Stimulated activated naive CD8-positive, alpha-beta T cell treated with anti-CD3 and anti-CD28 coated beads, Interleukin-15, Interleukin-2, amounts not matched to agents 100 U/mL and 50 U/mL, for 24 hours (primary cell): Measurements from ENCODE around the gene HUNK.

Experiments used
- ATAC-seq: fragments of 150-1000 bp; cut with Tn5 transposase; one replicate; pipeline ENCODE4 v1.10.0; 2021
- DNase-seq: peaks from one replicate; pipeline ENCODE4 v3.0.0; 2021

Gene HUNK

DNA sequence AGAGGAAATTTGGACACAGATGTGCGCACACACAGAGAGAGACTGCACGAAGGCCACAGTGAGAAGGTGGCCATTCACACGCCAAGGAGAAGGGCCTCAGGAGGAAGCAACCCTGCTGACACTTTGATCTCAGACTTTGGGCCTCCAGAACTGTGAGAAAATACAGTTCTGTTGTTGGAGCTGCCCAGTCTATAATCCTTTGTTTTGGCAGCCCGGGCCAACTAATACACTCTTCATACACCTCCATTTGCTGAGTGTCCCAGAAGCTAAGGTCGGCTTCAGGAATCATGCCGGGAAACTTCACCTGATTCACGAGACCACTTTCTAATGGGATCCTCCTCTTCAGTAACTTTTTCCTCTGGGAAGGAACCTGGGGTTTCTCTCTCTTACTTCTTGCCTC, 23.2 kb downstream of the HUNK start:
- ATAC-seq (no peak), DNase-seq (no peak)

DNA sequence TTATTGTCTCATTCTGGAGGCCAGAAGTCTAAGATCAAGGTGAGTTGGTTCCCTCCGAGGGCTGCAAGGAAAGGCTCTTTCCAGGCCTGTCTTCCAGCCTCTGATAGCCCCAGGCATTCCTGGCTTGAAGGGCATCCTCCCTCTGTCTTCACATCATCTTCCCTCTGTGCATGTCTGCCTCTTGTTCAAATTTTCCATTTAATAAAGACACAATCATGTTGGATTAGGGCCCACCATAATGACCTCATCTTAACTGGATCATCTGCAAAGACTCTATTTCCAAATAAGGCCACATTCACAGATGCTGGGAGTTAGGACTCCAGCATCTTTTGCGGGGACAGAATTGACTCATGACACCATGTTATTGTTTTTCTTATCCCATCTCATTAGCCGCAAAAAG, 24.5 kb downstream of the HUNK start:
- no peak for ATAC-seq
- no peak for DNase-seq

DNA sequence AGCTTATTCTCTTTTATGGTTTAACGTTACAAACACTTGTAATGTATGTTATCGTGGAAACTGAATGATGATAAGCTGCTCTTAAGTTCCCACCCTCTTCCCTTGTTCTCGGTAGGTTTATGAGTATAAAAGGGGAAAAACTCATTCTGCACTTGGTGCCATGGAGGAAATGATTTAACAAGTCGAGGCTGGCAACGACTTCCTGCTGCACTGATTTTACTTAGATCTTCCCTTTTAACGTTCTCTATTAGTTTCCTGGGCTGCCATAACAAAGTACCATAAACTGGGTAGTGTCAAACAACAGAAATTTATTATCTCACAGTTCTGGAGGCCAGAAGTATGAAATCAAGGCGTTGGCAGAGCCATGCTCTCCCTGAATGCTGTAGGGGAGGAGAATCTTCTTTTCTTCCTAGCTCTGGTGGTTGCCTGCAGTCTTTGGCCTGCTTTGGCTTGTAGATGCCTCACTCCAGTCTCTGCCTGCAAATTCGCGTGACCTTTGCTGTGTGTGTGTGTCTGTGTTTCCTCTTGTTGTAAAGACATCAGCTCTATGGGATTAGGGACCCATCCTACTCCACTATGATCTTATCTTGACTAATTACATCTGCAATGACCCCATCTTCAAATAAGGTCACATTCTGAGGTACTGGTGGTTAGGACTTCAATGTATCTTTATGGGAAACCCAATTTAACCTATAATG, 26.3 kb downstream of the HUNK start:
- DNase-seq (no peak), ATAC-seq (no peak)

DNA sequence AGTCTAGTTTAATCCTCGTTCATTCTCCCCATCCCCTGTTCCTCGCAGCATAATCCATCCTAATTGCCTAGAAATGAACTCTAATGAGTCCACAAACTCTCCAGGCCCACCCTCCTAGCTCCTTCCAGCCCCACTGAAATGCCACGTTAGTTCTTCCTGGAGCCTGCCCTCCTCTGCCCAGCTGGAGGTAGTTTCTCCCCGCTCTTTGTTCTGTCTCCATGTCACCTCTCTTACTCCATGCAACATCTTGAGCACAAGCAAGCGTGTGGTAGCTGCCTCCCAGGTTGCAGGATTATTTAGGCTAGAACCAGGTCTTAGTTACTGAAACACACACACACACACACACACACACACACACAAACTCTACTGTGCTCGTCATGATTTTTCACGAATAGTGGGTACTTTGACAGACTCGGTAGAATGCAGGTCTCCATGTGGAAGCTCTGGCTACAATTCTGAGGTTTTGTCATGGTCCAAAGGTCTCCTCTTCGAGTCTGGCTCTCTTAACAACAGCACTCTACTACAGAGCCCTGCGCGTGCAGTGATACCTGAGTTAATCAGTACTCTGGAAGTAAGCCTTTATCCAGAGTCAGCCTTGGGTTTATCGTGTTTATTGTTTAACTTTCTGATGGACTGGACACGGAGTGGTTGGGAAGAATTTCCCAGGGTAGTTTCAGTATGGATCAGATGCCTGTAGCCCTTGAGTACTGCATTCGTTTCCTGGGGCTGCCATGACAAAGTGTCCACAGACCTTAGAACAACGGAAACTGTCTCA, 27.5 kb downstream of the HUNK start:
- DNase-seq (no peak), ATAC-seq (no peak)

DNA sequence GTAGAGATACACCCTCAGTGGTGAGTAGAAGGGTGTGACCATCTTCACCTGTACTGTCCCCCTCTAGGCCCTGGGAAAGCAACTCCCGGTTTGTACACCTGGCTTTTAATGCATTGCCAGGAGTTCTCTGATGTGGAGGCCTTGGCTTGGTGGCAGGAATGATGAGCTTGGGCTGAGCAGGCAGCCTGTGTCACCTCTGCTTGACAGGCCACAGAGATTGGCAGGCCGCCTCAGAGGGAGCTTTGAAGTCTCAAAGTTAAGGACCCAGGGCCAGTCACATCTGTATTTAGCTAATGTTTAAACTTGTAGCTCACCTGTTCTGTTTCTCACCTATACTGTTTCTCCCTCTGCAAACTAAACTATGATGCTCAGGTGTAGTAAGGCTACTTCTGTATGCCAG, 28.5 kb downstream of the HUNK start:
- ATAC-seq = no peak
- DNase-seq = no peak

DNA sequence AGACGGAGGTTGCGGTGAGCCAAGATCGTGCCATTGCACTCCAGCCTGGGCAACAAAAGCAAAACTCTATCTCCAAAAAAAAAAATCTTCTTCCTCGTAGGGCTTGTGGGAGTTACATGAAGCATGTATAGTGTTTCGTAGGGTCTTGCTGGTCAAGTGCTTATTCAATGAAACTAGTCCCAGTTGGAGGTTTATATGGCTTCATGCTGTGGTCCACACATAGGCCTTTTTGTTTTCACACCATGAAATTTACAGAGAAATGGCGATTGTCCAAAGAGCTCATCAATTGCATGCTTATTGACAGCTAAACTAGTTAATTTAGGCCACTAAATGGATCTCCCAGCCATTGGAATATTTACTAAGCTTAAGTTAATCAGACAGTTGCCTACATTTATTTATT, 29.6 kb downstream of the HUNK start:
- no peak for ATAC-seq
- DNase-seq = no peak

DNA sequence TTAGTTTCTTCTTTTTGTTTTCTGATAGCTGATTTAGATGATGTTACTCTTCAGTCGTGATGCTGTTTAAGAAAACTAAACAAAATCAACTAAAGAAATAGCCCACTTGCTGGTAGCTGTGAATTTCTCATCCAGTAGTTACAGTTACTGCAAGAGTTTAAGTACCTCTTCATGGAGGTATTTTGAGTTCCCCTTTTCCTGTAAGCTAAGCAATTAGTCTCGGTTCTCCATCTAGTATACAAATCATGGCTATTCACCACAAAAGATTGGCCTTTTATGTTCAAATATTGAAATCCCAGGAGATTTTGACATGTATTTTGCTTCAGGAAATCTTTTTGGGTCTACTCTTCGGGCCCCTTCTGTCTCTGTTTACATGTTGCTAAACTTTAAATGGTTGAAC, 31.1 kb downstream of the HUNK start:
- no peak for DNase-seq
- no peak for ATAC-seq

DNA sequence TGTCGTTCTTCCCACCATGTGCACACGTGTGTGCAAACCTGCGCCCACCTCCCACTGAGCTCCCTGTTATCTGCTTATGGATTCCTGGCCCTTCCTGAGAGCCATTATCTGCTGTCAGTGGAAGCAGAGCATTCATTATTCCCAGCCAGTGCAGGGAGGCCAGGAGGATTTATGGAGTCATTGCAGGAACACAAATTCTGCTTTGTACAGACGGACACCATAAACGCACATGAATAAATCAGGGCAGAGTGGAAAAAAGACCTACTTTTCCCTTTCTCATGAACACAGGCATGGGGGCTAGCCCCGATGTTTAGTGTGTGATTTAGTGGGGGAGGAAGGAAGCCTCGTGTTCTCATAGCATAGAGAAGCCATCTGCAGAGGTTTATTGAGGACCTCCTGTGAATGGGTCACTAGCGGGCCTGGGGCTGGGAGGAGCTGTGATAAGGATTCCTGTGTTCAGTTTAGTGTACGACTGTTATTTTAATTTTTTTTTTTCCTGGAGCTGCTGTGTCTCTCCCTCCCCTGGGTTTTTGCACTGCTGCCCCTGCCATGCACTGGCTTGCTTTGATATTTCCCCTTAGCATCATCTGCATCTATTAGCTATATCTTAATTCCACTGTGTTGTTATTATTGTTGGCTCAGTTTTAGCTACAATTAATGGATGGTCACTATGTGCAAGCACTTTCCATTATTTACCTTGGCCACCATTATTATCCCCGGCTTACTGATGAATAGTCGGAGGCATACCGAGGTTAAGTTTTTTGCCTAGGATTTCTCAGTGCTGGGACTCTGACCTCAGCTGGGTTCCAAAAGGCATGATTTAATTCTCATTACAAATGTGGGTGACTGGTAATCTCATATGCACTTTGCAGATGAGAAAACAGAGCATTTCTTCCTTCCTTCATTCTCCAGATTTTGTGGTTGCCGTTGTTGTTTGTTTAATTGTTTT, 33.0 kb downstream of the HUNK start:
- DNase-seq = no peak
- no peak for ATAC-seq

DNA sequence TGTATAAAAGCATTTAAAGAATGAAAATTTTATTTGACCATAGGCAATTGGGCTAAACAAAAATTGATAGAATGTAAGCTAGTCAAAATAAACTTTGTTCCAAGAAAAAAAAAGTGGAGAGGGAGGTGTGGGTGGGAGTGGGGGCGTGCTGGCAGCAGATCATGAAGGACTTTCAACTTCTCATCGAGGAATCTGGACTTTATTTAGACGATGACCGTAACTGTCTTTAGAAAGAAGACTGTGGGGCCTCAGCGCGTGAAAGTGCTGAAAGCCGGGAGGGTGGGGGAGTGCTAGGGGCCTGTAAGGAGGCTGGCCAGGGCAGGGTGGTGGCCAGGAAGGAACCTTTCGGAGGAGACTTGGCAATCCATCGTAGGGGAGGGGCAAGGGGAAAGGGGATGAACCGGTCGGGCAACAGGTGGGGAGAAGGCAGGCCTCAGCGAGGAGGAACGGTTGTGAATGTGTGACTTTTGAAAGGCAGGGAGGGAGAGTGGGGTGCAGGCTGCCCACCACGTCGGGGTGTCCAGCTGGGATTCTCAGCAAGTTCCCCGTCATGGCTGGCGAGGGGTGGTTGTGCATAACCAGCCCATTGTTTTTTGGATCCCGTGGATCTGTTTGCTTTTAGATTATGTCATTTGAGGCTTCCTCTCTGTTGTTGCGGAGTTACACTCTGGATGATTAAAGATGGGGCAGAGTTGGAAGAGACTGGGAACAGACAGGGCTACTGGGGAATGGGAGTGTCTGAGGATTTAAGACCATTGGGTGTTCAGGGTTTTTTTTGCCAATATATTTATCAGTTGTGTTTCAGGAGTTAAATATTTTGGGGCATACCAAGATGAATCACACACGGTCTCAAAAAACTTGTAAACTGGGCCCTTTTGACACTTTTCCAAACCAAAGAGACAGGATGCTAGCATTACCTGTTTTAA, 35.5 kb downstream of the HUNK start:
- ATAC-seq (no peak), DNase-seq (no peak)

DNA sequence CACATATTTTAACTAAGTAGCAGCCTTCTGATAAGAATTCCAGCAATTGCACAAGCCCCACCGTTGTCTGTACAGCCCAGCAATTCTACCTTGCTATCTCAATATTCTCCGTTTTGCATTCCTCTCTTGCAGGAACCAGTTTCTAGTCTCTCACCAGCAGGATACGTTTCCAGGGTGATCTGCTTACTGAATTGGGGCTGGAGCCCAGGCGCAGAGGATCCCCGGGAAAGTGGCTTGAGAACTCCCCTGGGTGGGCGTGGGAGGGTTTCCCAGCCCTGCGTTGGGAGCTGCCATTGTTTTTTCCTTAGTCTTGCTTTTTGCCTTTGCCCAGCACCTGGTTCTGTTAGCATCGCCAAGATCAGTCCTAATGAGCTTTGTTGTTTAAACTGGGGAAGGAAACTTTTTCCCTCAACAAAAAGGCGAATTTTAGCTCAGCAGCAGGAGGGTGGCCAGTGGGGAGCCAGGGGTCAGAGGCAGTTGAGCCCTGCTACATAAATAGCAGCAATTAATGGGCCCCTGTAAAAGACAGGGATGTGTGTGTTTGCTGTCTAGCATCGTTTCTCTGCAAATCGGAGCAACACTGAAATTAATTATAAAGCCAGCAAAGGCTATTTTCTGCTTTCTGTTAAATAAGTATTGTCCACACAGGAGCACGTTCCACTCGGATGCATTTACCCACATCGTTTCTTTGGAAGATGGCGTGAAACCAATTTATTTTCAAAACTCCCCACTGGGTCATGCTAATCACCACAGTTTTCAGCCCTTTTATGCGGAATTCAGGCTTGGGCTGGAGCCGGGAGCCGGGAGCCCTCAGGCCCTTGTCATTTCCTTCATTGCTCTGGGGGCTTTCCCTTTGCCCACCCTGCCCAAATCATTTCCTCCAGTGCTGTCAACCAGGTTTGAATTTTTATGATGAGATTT, 36.6 kb downstream of the HUNK start:
- no peak for ATAC-seq
- no peak for DNase-seq

DNA sequence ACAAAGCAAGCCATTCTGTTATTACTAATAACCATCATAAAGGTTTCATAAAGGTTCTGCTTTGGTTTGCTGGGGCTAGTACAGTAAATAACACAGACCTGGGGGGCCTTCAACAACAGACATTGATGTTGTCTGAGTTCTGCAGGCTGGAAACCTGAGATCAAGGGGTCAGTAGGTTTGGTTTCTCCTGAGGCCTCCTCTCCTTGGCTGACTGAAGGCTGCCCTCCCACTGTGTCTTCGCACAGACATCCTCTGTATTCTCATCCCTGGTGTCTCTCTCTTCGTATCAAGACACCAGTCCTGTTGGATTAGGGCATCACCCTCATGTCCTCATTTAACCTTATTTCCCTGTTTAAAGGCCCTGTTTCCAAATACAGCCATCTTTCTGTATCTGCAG, 37.3 kb downstream of the HUNK start:
- ATAC-seq = no peak

DNA sequence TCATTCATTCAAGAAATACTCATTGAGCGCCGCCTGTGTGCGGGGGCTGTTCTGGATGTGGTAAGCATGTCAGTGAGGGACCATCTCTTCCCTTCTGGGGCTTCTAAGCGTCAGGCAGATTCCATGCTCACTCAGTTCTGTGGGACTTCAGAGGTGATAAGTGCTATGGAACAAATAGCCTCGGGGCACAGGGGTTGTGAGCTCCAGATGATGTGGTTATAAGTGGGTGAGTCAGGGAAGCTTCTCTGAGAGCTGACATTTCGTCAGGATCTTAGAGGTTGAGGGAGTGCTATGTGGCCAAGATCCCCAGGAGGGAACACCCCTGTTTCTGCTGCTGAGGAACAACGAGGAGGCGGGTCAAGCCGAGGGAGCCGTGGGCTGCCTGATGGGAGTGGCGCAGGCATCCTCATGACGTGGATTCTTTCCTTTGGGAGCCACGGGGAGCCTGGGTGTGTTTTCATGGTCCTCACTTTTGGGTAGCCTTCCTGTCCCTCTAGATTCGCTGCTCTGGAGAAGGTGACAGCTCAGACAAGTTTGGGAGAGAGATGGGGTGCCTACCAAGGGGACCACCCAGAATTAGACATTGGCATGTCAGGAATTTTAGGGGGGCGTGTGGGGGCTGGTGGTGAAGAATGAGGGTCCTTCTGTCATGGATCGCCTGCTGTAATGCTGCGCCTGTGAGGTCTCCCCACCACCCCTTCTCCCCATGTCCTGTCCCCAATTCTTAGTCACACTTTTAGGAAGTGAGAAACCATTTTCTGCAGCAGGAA, 38.5 kb downstream of the HUNK start:
- DNase-seq = no peak

More for the DNA sequence above, 37.3 kb downstream of the HUNK start:
- DNase-seq = no peak

DNA sequence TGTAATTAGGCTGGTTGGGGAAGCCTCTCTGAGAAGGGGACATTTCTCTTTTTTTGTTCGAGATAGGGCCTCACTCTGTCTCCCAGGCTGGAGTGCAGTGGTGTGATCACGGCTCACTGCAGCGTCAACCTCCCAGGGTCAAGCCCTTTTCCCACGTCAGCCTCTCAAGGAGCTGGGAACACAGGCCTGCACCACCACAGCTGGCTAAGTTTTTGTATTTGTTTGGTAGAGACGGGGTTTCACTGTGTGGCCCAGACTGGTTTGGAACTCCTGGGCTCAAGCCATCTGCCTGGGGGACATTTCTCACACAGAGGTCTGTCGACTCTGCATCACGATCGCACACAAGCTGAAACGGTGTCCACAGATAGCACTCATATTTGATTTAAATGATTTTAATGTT, 39.7 kb downstream of the HUNK start:
- DNase-seq (no peak), ATAC-seq (no peak)

More for the DNA sequence above, 38.5 kb downstream of the HUNK start:
- no peak for ATAC-seq

DNA sequence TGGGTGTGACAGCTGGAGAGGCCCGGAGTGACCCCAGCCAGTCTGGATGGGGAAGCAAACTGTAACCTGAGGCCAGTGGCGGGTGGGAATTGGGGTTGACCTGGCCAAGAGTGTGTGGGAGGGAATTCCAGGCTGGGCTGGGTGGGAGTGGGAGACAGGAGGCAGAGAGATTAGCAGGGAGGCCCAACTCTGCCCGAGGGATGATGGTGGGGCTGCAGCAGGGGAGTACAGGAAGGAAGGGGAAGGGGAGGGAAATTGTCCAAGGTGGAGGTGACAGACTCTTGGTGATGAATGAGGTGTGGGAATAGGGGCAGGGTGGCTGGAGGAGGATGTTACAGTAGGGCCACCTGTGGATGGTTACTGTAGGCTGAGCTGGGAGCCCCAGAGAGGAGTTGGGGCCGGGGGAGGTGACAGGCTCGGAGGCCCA, 40.4 kb downstream of the HUNK start:
- DNase-seq (no peak), ATAC-seq (no peak)

DNA sequence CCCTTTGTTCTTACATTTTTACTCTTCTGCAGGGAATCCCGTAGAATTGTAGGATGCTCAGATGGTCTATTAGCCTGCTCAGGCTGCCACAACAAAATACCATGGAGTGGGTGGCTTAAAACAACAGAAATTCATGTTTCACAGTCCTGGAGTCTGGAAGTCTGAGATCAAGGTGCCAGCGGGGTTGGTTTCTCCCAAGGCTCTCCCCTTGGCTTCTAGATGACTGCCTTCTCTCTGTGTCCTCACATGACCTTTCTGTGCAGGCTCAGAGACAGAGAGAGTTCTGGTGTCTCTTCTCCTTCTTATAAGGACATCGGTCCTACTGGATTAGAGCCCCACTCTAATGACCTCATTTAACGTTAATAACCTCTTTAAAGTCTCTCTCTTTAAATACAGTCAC, 41.7 kb downstream of the HUNK start:
- no peak for ATAC-seq
- no peak for DNase-seq

DNA sequence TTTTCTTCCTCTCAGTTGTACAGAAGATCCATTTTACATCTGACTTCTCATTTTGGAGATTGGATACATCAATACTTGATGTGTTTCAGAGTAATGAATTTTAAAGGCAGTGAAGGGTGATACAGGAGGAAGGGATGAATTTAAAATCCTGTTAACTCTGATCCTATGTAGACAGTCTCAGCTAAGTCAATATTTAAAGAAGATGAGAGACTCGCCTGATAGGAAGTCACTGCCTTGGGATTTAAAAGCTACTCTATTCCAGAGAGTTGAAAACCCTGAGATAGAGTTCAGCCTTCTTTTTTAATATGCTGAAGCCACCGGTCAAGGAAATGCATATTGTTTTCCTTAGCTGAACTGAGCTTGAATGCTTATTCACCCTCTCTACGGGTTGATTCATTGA, 42.7 kb downstream of the HUNK start:
- ATAC-seq (no peak), DNase-seq (no peak)

DNA sequence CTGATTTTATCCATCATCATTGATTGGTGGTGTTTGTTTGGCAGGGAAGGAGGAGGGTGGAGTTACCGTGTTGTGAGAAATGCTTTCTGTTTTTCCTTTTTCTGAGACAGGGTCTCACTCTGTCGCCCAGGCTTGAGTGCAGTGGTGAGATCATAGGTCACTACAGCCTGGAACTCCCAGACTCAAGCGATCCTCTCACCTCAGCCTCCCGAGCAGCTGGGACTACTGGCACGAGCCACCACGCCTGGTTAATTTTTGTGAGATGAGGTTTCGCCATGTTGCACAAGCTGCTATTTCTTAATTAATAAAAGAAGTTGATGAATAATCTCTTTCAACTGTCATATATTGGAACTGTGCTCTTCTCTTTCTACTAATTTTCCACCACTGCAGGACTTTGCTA, 44.3 kb downstream of the HUNK start:
- no peak for ATAC-seq
- DNase-seq = no peak

DNA sequence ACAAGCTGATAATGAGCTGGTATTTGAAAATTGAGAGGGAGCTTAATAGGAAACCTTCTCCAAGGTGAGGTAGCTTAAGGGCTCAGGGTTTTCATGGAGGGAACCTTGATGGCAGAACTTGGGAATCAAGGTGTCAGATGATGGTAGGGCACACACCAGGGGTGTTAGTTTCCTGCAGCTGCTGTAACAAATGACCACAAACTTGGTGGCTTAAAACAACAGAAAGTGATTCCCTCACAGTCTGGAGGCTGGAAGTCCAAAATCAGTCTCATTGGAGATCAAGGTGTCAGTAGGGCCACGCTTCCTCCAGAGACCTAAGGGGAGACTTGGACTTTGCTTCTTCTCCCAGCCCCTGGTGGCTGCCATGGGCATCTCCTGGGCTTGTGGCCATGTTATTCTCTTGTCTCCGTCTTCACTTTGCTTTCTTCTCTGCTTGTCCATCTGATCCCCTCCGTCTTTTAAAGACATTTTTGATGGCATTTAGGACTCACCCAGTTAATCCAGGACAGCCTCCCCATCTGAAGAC, 45.5 kb downstream of the HUNK start:
- DNase-seq (no peak), ATAC-seq (no peak)

DNA sequence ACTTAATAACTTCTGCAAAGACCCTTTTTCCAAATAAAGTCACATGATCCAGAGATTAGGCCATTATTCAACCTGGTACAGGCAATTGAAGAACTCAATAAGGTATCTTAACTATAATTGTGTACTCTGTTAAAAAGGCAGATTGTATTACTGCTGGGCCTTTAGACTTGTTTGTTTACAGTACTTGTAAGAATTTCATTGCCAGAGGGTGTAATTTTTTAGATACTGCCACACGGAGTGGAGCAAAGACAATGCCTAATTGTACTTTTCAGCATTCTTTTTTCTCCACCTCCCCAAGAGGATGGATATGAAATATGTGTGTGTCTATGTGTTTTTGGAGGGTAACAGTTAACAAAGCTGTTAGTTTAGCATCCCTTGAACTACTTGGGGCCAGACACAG, 47.5 kb downstream of the HUNK start:
- ATAC-seq (no peak), DNase-seq (no peak)

DNA sequence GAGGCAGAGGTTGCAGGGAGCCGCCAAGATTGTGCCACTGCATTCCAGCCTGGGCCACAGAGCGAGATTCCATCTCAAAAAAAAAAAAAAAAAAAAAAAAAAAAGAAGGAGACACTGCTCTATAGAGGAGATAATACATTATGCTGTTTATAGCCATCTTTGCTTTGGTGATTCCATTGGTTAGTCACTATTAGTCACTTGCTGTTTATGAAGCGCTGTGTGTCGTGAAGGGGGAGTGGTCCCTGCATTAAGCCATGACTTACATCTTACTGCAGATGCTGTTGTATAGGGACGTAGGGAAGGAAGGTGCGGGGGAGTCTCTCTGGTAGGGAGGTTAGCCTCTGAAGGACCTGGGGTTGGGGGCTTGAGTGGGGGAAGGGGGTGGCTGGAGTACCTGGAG, 48.3 kb downstream of the HUNK start:
- no peak for ATAC-seq
- DNase-seq = no peak
